SK-N-MC (cell line): ENCODE data around the gene FAM120AOS.

Experiments used
- DNase-seq: peaks from one replicate; pipeline ENCODE4 v3.0.0-alpha.2; 2011; ENCODE audit warnings: low read depth, low spot score
- H3K27ac ChIP-seq: fragments of 200-600 bp; sonication (generic); 2 replicates; pipeline ENCODE4 v1.5.1; 2016; ENCODE audit warnings: mixed run types
- H3K36me3 ChIP-seq: fragments of 200-600 bp; sonication (generic); 2 replicates; pipeline ENCODE4 v1.6.1; 2017; ENCODE audit warnings: antibody characterized with exemption, low read length, mixed read lengths; ENCODE audit not compliant: insufficient read depth
- H3K4me3 ChIP-seq: fragments of 200-600 bp; sonication (generic); 2 replicates; pipeline ENCODE4 v1.5.1; 2016
- H3K9ac ChIP-seq: fragments of 200-600 bp; sonication (generic); 2 replicates; pipeline ENCODE4 v1.8.0; 2017; ENCODE audit warnings: mixed run types, mixed read lengths; ENCODE audit not compliant: insufficient read length
- H3K9me3 ChIP-seq: fragments of 200-600 bp; sonication (generic); 2 replicates; pipeline ENCODE4 v1.6.1; 2017; ENCODE audit warnings: low read depth, mild to moderate bottlenecking, antibody characterized with exemption, low read length, moderate library complexity, mixed read lengths
- EZH2 ChIP-seq: fragments of 200-600 bp; sonication (generic); IDR thresholded peaks from one replicate; pipeline ENCODE4 v1.6.1; 2017; ENCODE audit warnings: antibody characterized with exemption
- FOXP2 ChIP-seq: optimal IDR thresholded peaks from 2 replicates; pipeline ENCODE3; 2011; ENCODE audit warnings: mild to moderate bottlenecking, moderate library complexity; ENCODE audit not compliant: insufficient read depth; ENCODE audit errors: extremely low read length, control extremely low read depth
- POLR2AphosphoS5 ChIP-seq: IDR thresholded peaks from 2 replicates; pipeline ENCODE4 v1.6.1; 2012; ENCODE audit warnings: mild to moderate bottlenecking, low read depth, low read length, borderline replicate concordance

The FAM120AOS gene

DNA sequence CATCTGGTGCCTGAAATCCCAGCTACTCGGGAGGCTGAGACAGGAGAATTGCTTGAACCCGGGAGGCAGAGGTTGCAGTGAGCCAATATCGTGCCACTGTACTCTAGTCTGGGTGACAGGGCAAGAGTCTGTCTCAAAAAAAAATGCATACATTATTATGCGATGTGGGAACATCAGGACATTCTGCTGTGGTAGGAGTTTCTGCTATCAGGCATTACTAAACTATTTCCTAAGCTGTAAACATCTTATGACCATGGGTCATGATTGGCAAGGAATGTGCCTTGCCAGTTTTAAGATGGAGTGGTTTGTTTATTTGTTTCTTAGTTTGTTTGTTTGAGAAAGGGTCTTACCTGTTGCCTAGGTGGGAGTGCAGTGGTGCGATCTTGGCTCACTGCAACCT, 47.0 kb downstream of the FAM120AOS start:
- no peak overlapping the region for H3K4me3 ChIP-seq
- no peak overlapping the region for H3K9ac ChIP-seq
- H3K9me3 ChIP-seq, result no peaks in the 10 kb centered on the region
- no peaks in the 10 kb centered on the region for H3K36me3 ChIP-seq
- TF ChIP-seq FOXP2 (no peak), POLR2AphosphoS5 (no peak)
- no peak overlapping the region for H3K27ac ChIP-seq
- DNase-seq, result no peak

GRCh38 chr9:93398471-93398870, 54.9 kb downstream of the FAM120AOS start:
- no peak overlapping the region for H3K4me3 ChIP-seq
- no peak overlapping the region for H3K9ac ChIP-seq
- no peak for TF ChIP-seq POLR2AphosphoS5
- no peak for TF ChIP-seq FOXP2
- no peak for TF ChIP-seq EZH2
- H3K9me3 ChIP-seq, result no peaks in the 10 kb centered on the region
- H3K36me3 ChIP-seq, result no peaks in the 10 kb centered on the region
- H3K27ac ChIP-seq, result no peak overlapping the region
- no peak for DNase-seq

DNA sequence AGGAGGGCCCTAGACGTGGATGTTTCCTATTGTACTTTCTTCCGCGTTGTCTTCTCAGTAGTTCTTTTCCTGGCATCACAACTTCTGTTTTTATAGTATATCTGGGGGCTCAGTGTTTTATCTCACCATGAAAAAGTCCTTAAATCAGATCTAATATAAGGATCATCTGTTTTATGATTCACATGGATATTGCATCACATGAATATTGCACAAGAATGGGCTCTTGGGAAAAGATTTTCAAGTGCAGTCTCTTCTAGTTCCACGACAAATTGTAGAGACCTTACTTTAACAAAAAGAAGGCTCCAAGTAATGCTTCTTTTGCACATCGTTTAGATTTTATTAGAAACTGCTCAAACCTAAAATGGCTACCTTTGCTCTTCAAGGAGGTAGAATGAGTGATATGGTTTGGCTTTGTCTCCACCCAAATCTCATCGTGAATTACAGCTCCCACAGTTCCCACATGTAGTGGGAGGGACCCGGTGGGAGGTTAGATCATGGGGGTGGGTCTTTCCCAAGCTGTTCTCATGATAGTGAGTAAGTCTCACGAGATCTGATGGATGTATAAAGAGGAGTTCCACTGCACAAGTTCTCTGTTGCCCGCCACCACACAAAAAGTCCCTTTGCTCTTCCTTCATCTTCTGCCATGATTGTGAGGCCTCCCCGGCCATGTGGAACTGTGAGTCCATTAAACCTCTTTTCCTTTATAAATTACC, 55.6 kb downstream of the FAM120AOS start:
- Histone ChIP-seq H3K9me3 (no peaks in the 10 kb centered on the region), H3K27ac (no peak overlapping the region), H3K4me3 (0 out of 2 replicates have a peak overlapping the region, but pooled peaks have one; percentile 31), H3K9ac (no peak overlapping the region), H3K36me3 (no peaks in the 10 kb centered on the region)
- DNase-seq, result peak; percentile 64
- TF ChIP-seq POLR2AphosphoS5 (no peak), EZH2 (no peak), FOXP2 (no peak)
